Psoas muscle (tissue), 8 donors: ENCODE results near the gene BHLHA15. TPM values are rescaled to one million over a fixed set of nuclear protein-coding genes. Genes with fewer than 3 reads are reported as not detected.

Source experiments
- ATAC-seq, 4 donors: fragments of 200-7000 bp; cut with Tn5 transposase; one replicate each; pipeline ENCODE4 v1.9.1; 2020; ENCODE audit warnings: moderate library complexity in 3 of 4, mild to moderate bottlenecking in 2 of 4
- DNase-seq, 2 donors: peaks; one replicate each; pipeline ENCODE4 v3.0.0-alpha.2; 2020
- H3K27ac ChIP-seq: fragments of 200-600 bp; one replicate; pipeline ENCODE4 v1.8.0; 2022
- H3K27me3 ChIP-seq, 3 donors: fragments of 200-600 bp in 1 of 3; one replicate each; pipeline versions ENCODE4 v1.6.1 to v1.8.0; 2013 to 2022; ENCODE audit warnings: low read length in 2 of 3, mild to moderate bottlenecking in 2 of 3, moderate library complexity in 1 of 3; ENCODE audit not compliant: insufficient read depth in 3 of 3
- H3K36me3 ChIP-seq, 2 donors: fragments of 200-600 bp in 1 of 2; one replicate each; pipeline versions ENCODE4 v1.6.1 to v1.8.0; 2013 to 2022; ENCODE audit warnings: low read depth in 1 of 2, mild to moderate bottlenecking in 1 of 2, moderate library complexity in 1 of 2; ENCODE audit not compliant: insufficient read depth in 1 of 2
- H3K4me1 ChIP-seq: fragments of 200-600 bp; one replicate; pipeline ENCODE4 v1.8.0; 2022
- H3K4me3 ChIP-seq: fragments of 200-600 bp; one replicate; pipeline ENCODE4 v1.8.0; 2022; ENCODE audit warnings: mild to moderate bottlenecking
- H3K9me3 ChIP-seq: fragments of 200-600 bp; one replicate; pipeline ENCODE4 v1.8.0; 2022
- WGBS, 3 donors: extraction: QIAGEN DNeasy Blood & Tissue Kit; methylation state at CpG; one replicate each; pipeline versions ENCODE4 v1.1.6 to v1.1.7; 2013; 5-methylcytosine and 5-hydroxymethylcytosine counted together
- intact Hi-C, 2 donors: fragments of 100-400 bp; cut with DNase I; formaldehyde crosslinking; loops; one replicate each; pipeline versions ENCODE4 v1.11.0 to v1.14.2; 2022
- polyA plus RNA-seq, 3 donors: library from polyadenylated mRNA; stranded (reverse); fragments of 200-250 nt; gene quantifications; one replicate each; pipeline ENCODE4 v1.2.3, GENCODE V29; 2013
- total RNA-seq, 4 donors: library from RNA; stranded (reverse); fragmentation: NEBNext Ultra II Directional in 2 of 4; extraction: Animal tissue kit (Norgen Biotek cat#: 25700) in 2 of 4; gene quantifications; one replicate each; pipeline versions ENCODE4 v1.2.1 to v1.2.4, GENCODE V29; 2021 to 2023
- TF ChIP-seq, protein P1 (sequence below): fragments of 200-600 bp; IDR thresholded peaks from one replicate; pipeline ENCODE4 v1.8.0; 2022; ENCODE audit warnings: antibody characterized with exemption
- donor health status: healthy with polysubstance abuse.
- donor health status: DM: no; HTN: no; CAD: no; lungs with moderate emphysema.
- donor health status: Bipolar disorder and iron deficiency.
- donor health status: healthy.
- donor health status: DM: yes; HTN: yes; CAD: no.
- donor health status: DM: no; HTN: no; CAD: no.
- donor health status: DM: no; HTN: no; CAD: no.
- donor health status: DM: yes; HTN: yes; CAD: no.

The BHLHA15 gene
- total and polyA plus RNA-seq, 7 donors = not detected

- Histone ChIP-seq H3K4me1 (peaks cover 8% of the 10 kb centered on the region), H3K27me3 (no peaks in the 10 kb centered on the region), H3K27ac (no peak overlapping the region), H3K4me3 (no peak overlapping the region), H3K9me3 (no peaks in the 10 kb centered on the region), H3K36me3 (peaks cover 0 to 41% of the 10 kb centered on the region in 2 donors)
- 92 to 94% (median 93%) methylated on average over 11 of the region's 11 CpGs for WGBS, 3 donors
- no peak for DNase-seq
- TF ChIP-seq, protein P1, sequence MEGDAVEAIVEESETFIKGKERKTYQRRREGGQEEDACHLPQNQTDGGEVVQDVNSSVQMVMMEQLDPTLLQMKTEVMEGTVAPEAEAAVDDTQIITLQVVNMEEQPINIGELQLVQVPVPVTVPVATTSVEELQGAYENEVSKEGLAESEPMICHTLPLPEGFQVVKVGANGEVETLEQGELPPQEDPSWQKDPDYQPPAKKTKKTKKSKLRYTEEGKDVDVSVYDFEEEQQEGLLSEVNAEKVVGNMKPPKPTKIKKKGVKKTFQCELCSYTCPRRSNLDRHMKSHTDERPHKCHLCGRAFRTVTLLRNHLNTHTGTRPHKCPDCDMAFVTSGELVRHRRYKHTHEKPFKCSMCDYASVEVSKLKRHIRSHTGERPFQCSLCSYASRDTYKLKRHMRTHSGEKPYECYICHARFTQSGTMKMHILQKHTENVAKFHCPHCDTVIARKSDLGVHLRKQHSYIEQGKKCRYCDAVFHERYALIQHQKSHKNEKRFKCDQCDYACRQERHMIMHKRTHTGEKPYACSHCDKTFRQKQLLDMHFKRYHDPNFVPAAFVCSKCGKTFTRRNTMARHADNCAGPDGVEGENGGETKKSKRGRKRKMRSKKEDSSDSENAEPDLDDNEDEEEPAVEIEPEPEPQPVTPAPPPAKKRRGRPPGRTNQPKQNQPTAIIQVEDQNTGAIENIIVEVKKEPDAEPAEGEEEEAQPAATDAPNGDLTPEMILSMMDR = no peak
- no peak for ATAC-seq
- intact Hi-C loops = no loop called here
Measured at GRCh38 chr7:98189559-98189958, 21.7 kb upstream of the BHLHA15 start.

DNA sequence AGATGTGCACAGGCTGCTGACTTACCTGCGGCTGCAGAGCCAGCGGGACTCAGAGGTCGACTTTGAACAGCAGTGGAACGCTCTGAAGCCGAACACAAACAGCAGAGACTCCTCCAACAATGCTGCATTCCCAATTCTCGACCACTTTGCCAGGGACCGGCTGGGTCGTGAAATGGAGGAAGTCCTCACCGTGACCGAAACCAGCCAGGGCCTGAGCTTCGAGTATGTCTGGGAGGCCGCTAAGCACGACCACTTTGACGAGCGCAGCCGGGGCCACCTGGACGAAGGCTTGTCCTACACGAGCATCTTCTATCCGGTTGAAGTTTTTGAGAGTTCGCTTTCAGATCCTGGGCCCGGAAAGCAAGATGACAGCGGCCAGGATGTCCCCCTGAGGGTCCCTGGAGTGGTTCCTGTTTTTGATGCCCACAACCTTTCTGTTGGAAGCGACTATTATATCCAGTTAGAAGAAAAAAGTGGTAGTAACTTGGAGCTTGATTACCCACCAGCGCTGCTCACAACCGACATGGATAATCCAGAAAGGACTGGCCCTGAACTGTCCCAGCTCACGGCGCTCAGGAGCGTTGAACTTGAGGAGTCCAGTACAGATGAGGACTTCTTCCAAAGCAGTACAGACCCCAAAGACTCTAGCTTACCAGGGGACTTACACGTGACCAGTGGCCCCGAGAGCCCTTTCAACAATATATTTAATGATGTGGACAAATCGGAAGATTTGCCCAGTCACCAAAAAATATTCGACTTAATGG, 19.4 kb upstream of the BHLHA15 start:
- H3K27me3 ChIP-seq = no peaks in the 10 kb centered on the region
- no peak overlapping the region for H3K4me3 ChIP-seq
- DNase-seq (no peak), ATAC-seq (no peak)
- intact Hi-C loops = no loop called here
- TF ChIP-seq, protein P1 = no peak
- no peak overlapping the region for H3K27ac ChIP-seq
- peaks cover 4% of the 10 kb centered on the region for H3K4me1 ChIP-seq
- peaks cover 0 to 63% of the 10 kb centered on the region in 2 donors for H3K36me3 ChIP-seq
- H3K9me3 ChIP-seq = no peaks in the 10 kb centered on the region
- 94 to 95% (median 95%) methylated on average over 32 of the region's 32 CpGs for WGBS, 3 donors

GRCh38 chr7:98192781-98193457, 18.3 kb upstream of the BHLHA15 start:
- TF ChIP-seq, protein P1 = no peak

GRCh38 chr7:98193474-98194180, 17.6 kb upstream of the BHLHA15 start:
- no peaks in the 10 kb centered on the region for H3K27me3 ChIP-seq
- TF ChIP-seq, protein P1 = no peak
- H3K4me1 ChIP-seq = no peaks in the 10 kb centered on the region
- peaks cover 0 to 67% of the 10 kb centered on the region in 2 donors for H3K36me3 ChIP-seq
- intact Hi-C loops = no loop called here
- DNase-seq = no peak
- no peak overlapping the region for H3K27ac ChIP-seq
- H3K4me3 ChIP-seq = no peak overlapping the region
- no peaks in the 10 kb centered on the region for H3K9me3 ChIP-seq
- ATAC-seq = no peak
- 93 to 97% (median 96%) methylated on average over 37 of the region's 37 CpGs for WGBS, 3 donors

More at GRCh38 chr7:98192781-98193457, 18.3 kb upstream of the BHLHA15 start:
- Histone ChIP-seq H3K27me3 (no peaks in the 10 kb centered on the region), H3K4me3 (no peak overlapping the region), H3K9me3 (no peaks in the 10 kb centered on the region), H3K4me1 (no peaks in the 10 kb centered on the region), H3K27ac (no peak overlapping the region), H3K36me3 (peaks cover 0 to 67% of the 10 kb centered on the region in 2 donors)
- peak in 1 of 4 donors; percentile 35 for ATAC-seq
- DNase-seq = no peak
- 90 to 95% (median 92%) methylated on average over 22 of the region's 22 CpGs for WGBS, 3 donors
- intact Hi-C loops = no loop called here
